Measurements from ENCODE around the gene HGF.

DNA sequence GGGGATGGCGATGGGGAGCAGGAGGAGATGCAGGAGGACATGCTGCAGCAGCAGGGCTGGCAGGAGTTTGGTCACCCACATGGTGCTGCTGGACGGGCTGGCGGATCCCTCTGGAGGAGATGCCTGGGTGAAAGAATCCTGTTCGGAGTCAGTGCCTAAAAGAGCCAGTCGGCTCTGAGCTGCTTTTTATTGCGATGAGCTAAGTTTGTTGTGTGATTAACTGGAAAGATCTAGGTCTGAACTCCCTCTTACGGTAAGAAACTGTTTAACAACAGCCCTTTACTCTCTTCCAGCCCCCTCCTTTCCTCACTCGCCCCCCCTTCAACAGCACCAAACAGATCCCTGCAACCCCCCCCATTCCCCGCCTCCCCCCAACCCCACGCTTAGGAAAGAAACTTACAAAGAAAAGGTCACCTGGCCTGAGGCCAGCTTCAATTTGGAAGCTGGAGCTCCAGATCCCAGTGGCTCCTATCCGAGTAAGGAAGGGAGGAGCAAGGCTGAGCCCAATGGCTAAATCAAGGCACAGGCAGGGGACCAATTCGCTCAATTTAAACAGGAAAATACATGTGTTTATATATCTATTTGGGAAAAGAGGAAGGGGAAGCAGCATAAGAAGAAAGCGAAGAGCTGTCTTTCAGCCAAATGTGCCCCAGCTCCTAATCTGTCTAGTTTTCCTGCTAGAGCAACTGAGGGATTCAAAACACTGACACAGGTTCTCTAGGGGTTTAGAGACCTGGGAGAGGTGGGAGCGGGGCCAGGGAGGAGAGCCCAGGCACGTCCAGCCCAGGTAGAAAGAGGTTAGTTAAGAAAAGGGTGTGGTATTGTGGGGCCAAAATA lies at the start of gene HGF:
- TF ChIP-seq POLR2A (IDR thresholded peaks at IDR 0.05; ENCODE audit: low read depth), result no peak
- peak; percentile 13 to 32 (median 18) for TF ChIP-seq CTCF (IDR thresholded peaks at IDR 0.05)
